ACC112 (cell line): ENCODE results near the gene MACROD2.

ENCODE experiments used
- H2AFZ ChIP-seq: fragments of 200-600 bp; sonication (generic); one replicate; pipeline ENCODE4 v1.6.0; 2017; ENCODE audit warnings: antibody characterized with exemption, low read length; ENCODE audit not compliant: unreplicated experiment
- H3K27ac ChIP-seq: fragments of 200-600 bp; sonication (generic); 2 replicates; pipeline ENCODE4 v1.5.1; 2014; ENCODE audit warnings: low read depth, mild to moderate bottlenecking, antibody characterized with exemption, low read length, moderate library complexity
- H3K27me3 ChIP-seq: fragments of 200-600 bp; sonication (generic); 2 replicates; pipeline ENCODE4 v1.6.1; 2014; ENCODE audit warnings: mild to moderate bottlenecking, antibody characterized with exemption, low read length, moderate library complexity, mixed read lengths; ENCODE audit not compliant: insufficient read depth
- H3K36me3 ChIP-seq: fragments of 200-600 bp; sonication (generic); 2 replicates; pipeline ENCODE4 v1.6.1; 2016; ENCODE audit warnings: mild to moderate bottlenecking, antibody characterized with exemption, low read length, moderate library complexity, mixed read lengths; ENCODE audit not compliant: insufficient read depth
- H3K4me1 ChIP-seq: fragments of 200-600 bp; sonication (generic); one replicate; pipeline ENCODE4 v1.6.1; 2016; ENCODE audit warnings: low read length, mixed read lengths; ENCODE audit not compliant: insufficient read depth, unreplicated experiment, control insufficient read depth
- H3K4me3 ChIP-seq: fragments of 200-600 bp; sonication (generic); 2 replicates; pipeline ENCODE4 v1.5.1; 2014; ENCODE audit warnings: mild to moderate bottlenecking, low read depth, low read length
- H3K79me2 ChIP-seq: fragments of 200-600 bp; sonication (generic); one replicate; pipeline ENCODE4 v1.6.0; 2016; ENCODE audit warnings: low read length; ENCODE audit not compliant: control insufficient read depth, unreplicated experiment, insufficient read depth

MACROD2 gene

DNA sequence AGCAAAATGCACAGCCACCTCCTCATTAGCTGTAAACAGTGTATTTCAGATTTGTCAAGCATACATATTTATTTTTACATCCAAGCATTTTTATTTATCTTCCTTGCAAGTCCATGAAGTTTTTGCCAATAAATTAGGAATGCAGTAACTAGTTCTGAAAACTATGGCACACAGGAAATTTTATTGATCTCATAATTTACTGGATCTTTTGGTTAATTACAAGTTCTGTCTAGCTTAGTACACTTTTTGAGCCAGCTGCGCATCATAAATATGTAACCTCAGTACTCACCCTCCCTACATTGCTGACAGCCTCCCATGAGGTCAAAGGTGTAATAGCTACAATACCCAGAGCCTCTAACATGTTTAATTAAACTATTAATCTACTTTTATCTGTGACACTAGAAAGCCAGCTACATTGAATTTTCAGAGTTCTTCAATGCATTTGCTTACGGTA lies 1679.8 kb downstream of the MACROD2 start:
- Histone ChIP-seq H2AFZ (no peak overlapping the region), H3K4me3 (no peak overlapping the region)

DNA sequence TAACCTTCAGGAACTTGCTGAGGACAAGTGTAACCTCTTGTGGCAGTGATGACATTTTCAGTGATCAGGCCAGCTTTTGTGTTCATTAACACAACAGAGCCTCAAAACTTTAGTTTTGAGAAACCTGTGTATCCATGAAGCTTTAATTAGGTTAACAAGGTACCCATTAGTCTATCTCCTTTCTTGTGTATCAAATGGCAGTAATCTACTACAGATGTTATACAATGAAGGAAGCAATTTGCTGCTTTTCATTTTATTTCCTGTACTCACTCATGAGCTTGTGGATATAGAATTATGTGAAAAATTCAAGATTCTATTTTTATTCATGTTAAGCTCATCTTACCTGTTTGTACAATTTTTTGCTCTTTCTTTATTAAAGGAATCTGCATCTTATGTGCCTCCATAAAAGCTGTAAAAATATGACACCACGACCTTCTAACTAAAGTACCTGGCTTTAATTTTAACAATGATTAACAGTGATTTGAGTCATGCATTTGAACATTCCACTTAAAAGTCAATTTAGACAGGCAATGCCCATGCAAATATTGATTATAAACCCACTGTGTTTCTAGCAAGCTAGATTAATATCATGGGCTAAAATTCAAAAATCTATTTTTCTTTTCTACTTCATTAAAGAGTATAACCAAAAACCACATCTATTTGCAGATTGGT lies 1680.6 kb downstream of the MACROD2 start:
- Histone ChIP-seq H3K79me2 (no peaks in the 10 kb centered on the region), H3K4me3 (no peak overlapping the region), H3K36me3 (no peaks in the 10 kb centered on the region), H3K27ac (no peak overlapping the region), H3K27me3 (no peaks in the 10 kb centered on the region), H2AFZ (no peak overlapping the region), H3K4me1 (peaks cover 12% of the 10 kb centered on the region)

More for the DNA sequence above, 1679.8 kb downstream of the MACROD2 start:
- Histone ChIP-seq H3K4me1 (peaks cover 12% of the 10 kb centered on the region), H3K27me3 (no peaks in the 10 kb centered on the region), H3K79me2 (no peaks in the 10 kb centered on the region), H3K27ac (no peak overlapping the region), H3K36me3 (no peaks in the 10 kb centered on the region)

DNA sequence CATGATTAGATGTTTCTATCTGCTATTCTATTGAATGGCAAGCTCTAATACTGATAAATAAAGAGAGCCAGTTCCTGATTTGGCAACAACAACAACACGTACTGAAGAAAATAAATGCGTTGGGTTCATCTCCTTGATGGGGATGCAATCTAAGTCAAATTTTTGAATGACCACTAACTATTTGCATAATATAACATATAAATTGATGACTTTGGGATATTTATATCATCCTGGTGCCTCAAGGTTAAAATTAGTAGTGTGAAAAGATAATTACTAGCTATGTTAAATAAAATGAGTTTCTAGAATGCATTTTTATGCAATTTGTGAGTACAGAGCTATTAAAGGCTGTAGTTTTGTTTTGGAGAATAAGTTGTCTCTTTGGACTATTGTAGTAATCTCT lies 1681.5 kb downstream of the MACROD2 start:
- H3K79me2 ChIP-seq, result no peaks in the 10 kb centered on the region
- H3K27ac ChIP-seq, result no peak overlapping the region
- H3K27me3 ChIP-seq, result no peaks in the 10 kb centered on the region
- H3K36me3 ChIP-seq, result no peaks in the 10 kb centered on the region
- peaks cover 12% of the 10 kb centered on the region for H3K4me1 ChIP-seq
- no peak overlapping the region for H2AFZ ChIP-seq
- no peak overlapping the region for H3K4me3 ChIP-seq

DNA sequence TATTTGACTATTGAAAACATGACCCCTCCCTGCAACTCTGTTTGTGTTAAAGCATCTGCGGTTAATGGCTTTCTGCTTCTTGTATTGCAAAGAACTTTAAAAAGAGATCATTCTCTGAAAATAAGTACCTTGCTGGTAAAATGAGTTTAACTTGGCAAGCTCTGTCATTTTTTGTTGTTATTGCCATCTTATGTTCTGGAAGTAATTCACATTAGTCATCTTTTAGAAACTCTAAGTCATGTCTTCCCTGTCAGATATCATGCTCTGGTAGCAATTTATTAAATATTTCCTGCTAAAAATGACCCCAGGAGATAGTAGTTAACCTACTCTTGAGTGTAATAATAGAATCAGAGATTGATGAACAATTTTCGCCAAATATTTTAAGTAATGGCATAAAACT lies 1687.4 kb downstream of the MACROD2 start:
- no peak overlapping the region for H3K27ac ChIP-seq
- no peaks in the 10 kb centered on the region for H3K79me2 ChIP-seq
- H3K36me3 ChIP-seq, result no peaks in the 10 kb centered on the region
- H3K27me3 ChIP-seq, result no peaks in the 10 kb centered on the region
- no peak overlapping the region for H2AFZ ChIP-seq
- H3K4me3 ChIP-seq, result no peak overlapping the region
- H3K4me1 ChIP-seq, result peaks cover 14% of the 10 kb centered on the region

DNA sequence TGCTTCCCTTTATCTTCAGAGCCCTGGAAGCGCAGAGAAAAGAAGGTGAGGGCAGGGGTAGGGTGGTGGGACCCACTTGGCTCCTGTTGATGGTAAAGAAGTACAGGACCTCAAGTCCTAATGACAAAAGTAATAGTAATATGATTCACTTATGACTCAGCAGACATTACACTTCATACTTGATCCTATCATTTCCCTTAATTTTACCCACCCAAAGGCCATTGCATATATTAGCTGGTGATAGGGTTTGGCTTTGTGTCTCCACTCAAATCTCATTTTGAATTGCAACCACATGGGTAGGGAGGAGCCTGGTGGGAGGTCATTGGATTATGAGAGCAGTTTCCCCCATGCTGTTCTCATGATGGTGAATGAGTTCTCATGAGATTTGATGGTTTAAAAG lies 1697.3 kb downstream of the MACROD2 start:
- Histone ChIP-seq H3K27me3 (no peaks in the 10 kb centered on the region), H2AFZ (no peak overlapping the region), H3K4me3 (no peak overlapping the region), H3K4me1 (no peaks in the 10 kb centered on the region), H3K36me3 (no peaks in the 10 kb centered on the region), H3K79me2 (no peaks in the 10 kb centered on the region), H3K27ac (no peak overlapping the region)

GRCh38 chr20:15699431-15700146 lies 1704.3 kb downstream of the MACROD2 start:
- Histone ChIP-seq H3K79me2 (no peaks in the 10 kb centered on the region), H3K27ac (no peak overlapping the region), H3K27me3 (no peaks in the 10 kb centered on the region), H2AFZ (no peak overlapping the region), H3K4me1 (peaks cover 19% of the 10 kb centered on the region), H3K36me3 (no peaks in the 10 kb centered on the region), H3K4me3 (no peak overlapping the region)

GRCh38 chr20:15700147-15700765 lies 1704.9 kb downstream of the MACROD2 start:
- Histone ChIP-seq H3K27ac (no peak overlapping the region), H3K79me2 (no peaks in the 10 kb centered on the region), H3K36me3 (no peaks in the 10 kb centered on the region), H3K27me3 (no peaks in the 10 kb centered on the region), H3K4me1 (peaks cover 19% of the 10 kb centered on the region), H2AFZ (no peak overlapping the region), H3K4me3 (no peak overlapping the region)

- no peaks in the 10 kb centered on the region for H3K36me3 ChIP-seq
- no peak overlapping the region for H3K4me3 ChIP-seq
- H2AFZ ChIP-seq, result no peak overlapping the region
- no peaks in the 10 kb centered on the region for H3K27me3 ChIP-seq
- peak overlapping the region; percentile 57 for H3K27ac ChIP-seq
- peaks cover 19% of the 10 kb centered on the region for H3K4me1 ChIP-seq
- H3K79me2 ChIP-seq, result no peaks in the 10 kb centered on the region
Measured at GRCh38 chr20:15702161-15702560, 1706.8 kb downstream of the MACROD2 start.

DNA sequence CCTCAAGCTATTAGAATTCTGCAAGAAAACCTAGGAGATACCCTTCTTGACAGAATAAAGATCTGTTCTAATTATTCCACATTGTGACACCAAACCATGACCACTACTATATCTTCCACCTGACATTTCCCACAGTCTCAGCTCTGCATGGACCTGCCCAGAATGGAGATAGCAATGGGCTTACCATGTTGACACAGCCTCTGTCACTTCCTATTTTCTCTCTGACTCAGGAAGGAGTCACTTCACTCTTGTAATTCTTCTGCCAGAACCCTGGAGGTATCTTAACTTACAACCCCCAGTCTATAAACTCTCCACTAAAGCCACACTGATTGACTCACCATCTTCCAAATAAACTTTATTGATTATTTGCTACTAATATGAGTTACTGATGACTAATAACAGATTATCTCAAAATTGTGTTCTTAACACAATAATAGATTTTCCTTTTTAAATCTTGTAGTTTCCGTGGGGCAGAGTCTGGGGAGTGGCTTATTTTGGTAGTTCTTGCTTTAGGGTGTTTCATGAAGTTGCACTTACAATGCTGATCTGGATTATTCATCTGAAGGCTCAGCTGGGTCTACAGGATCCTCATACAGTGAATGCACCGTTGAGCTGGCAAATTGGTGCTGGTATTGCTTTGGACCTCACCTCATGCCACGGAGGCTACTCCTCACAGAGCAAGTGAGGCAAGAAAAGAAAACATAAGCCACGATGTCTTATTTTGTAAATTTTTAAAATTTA lies 1708.0 kb downstream of the MACROD2 start:
- Histone ChIP-seq H3K4me1 (peaks cover 19% of the 10 kb centered on the region), H3K4me3 (0 out of 2 replicates have a peak overlapping the region, but pooled peaks have one; percentile 8), H3K27me3 (no peaks in the 10 kb centered on the region), H3K36me3 (no peaks in the 10 kb centered on the region), H2AFZ (no peak overlapping the region), H3K79me2 (no peaks in the 10 kb centered on the region), H3K27ac (peak overlapping the region; percentile 57)

DNA sequence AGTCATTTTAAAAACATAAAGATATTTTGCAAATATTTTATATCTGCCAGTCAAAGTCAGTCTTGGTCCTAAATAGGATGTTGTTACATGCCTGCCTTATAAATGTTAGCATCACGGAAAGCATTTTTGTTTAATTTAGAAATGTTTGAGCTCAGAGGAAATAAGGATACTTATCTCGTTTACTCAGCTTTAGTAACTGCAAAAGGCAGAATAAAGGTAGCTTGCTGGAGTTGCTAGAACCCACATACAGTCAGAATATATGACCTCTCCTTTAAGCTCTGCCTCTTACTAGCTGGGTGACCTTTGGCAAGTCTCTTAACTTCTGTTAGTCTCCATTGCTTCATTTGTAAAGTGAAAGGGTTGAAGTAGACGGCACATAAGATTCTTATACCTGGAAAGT lies 1710.7 kb downstream of the MACROD2 start:
- Histone ChIP-seq H3K4me3 (no peak overlapping the region), H2AFZ (no peak overlapping the region), H3K27ac (no peak overlapping the region), H3K79me2 (no peaks in the 10 kb centered on the region), H3K36me3 (no peaks in the 10 kb centered on the region), H3K4me1 (peaks cover 19% of the 10 kb centered on the region), H3K27me3 (no peaks in the 10 kb centered on the region)
